Caco-2 (cell line): ENCODE results near the gene GGT7. TPM values are rescaled to one million over a fixed set of nuclear protein-coding genes. Genes with fewer than 3 reads are reported as not detected.

Source experiments
- BruUV-seq: library from RNA; stranded (reverse); fragments of 400-500 nt; replicated peaks from 2 replicates; lab custom pipeline; 2021; lab: Mats Ljungman, UMichigan
- CTCF ChIA-PET: fragments of 300-600 bp; sonication (Branson Sonifier 250); formaldehyde crosslinking; loops from one replicate; lab custom pipeline; 2022; ENCODE audit warnings: antibody characterized with exemption; lab: Charles Lee
- POLR2A ChIA-PET: fragments of 300-600 bp; sonication (Branson Sonifier 250); formaldehyde crosslinking; loops from one replicate; lab custom pipeline; 2022; ENCODE audit warnings: antibody characterized with exemption; lab: Charles Lee
- DNase-seq, 2 experiments: peaks; one replicate each; pipeline versions ENCODE4 v3.0.0 to v3.0.0-alpha.2; 2020 to 2022
- H3K27me3 ChIP-seq: replicated peaks from 2 replicates; pipeline ENCODE4 v1.6.0; 2011; ENCODE audit warnings: low read length; ENCODE audit not compliant: control insufficient read depth, insufficient read depth
- H3K36me3 ChIP-seq: 2 replicates; pipeline ENCODE4 v1.5.1; 2011; ENCODE audit warnings: low read length; ENCODE audit not compliant: control insufficient read depth, insufficient read depth
- H3K4me1 ChIP-seq: fragments of 250-450 bp; sonication (Bioruptor Pico); 2 replicates; pipeline ENCODE4 v1.5.1; 2020; ENCODE audit warnings: mild to moderate bottlenecking
- H3K4me3 ChIP-seq: 2 replicates; pipeline ENCODE4 v1.5.1; 2011; ENCODE audit warnings: low read depth, mild to moderate bottlenecking, control low read depth, low read length
- H3K9me3 ChIP-seq: fragments of 250-450 bp; sonication (Bioruptor Pico); 2 replicates; pipeline ENCODE4 v1.5.1; 2020; ENCODE audit warnings: mild to moderate bottlenecking, moderate library complexity
- H3K27ac Mint-ChIP-seq: one replicate; pipeline ENCODE4 v1.8.0; 2022; ENCODE audit warnings: mixed read lengths; ENCODE audit not compliant: unreplicated experiment
- H3K27me3 Mint-ChIP-seq: one replicate; pipeline ENCODE4 v1.8.0; 2022; ENCODE audit warnings: mixed read lengths; ENCODE audit not compliant: insufficient read depth, unreplicated experiment
- H3K36me3 Mint-ChIP-seq: one replicate; pipeline ENCODE4 v1.8.0; 2022; ENCODE audit warnings: mild to moderate bottlenecking, mixed read lengths; ENCODE audit not compliant: insufficient read depth, unreplicated experiment
- H3K4me1 Mint-ChIP-seq: one replicate; pipeline ENCODE4 v1.8.0; 2022; ENCODE audit warnings: low read depth, mixed read lengths; ENCODE audit not compliant: unreplicated experiment
- H3K4me3 Mint-ChIP-seq: one replicate; pipeline ENCODE4 v1.8.0; 2022; ENCODE audit warnings: mild to moderate bottlenecking, moderate library complexity, mixed read lengths; ENCODE audit not compliant: unreplicated experiment
- H3K9me3 Mint-ChIP-seq: one replicate; pipeline ENCODE4 v1.8.0; 2022; ENCODE audit warnings: mixed read lengths; ENCODE audit not compliant: unreplicated experiment
- intact Hi-C: fragments of 100-400 bp; cut with micrococcal nuclease; formaldehyde crosslinking; loops from one replicate; pipeline ENCODE4 v1.10.0; 2022; ENCODE audit not compliant: unreplicated experiment
- total RNA-seq: library from RNA; stranded (reverse); gene quantifications from 2 replicates; pipeline ENCODE4 v1.2.3, GENCODE V29; 2022
- TF ChIP-seq, protein P1 (sequence below), 2 experiments: fragments of 200-600 bp in 1 of 2; IDR thresholded peaks; 1 replicate in 1 of 2; 2 replicates in 1 of 2; pipeline versions ENCODE4 v1.5.1 to v1.8.0; 2011 to 2022; ENCODE audit warnings: antibody characterized with exemption in 1 of 2, control low read depth in 1 of 2, inconsistent platforms in 1 of 2, low read depth in 1 of 2, low read length in 1 of 2, mild to moderate bottlenecking in 1 of 2, moderate library complexity in 1 of 2; ENCODE audit not compliant: insufficient read depth in 1 of 2, severe bottlenecking in 1 of 2, unreplicated experiment in 1 of 2

Gene GGT7
- total RNA-seq, 1 experiment from 2014 or later, result 46.2 TPM

DNA sequence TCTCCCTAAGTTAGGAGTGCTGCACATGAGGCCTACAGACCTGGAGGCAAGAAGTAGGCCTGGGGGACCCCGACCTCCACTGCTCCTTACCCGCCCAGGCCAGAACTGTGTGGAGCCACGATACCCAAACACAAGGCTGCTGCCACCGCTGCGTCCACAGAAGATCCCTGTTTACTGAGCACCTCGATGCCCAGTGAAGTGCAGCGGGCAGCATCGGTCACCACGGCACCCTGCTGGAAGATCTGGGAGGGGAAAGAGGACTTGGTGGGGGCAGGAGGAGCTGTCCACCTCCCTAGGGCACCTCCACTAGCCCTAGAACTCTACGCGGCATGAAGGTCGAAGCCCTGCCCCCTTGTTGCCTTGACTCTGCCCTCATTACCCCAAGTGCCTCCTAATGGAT lies 9.9 kb downstream of the GGT7 start:
- Histone ChIP-seq H3K27me3 (no peaks in the 10 kb centered on the region), H3K4me1 (no peaks in the 10 kb centered on the region), H3K4me3 (no peak overlapping the region), H3K9me3 (no peaks in the 10 kb centered on the region), H3K36me3 (peaks cover 2% of the 10 kb centered on the region; the same call in 1 of the 2 replicates)
- no peaks in the 10 kb centered on the region for H3K9me3 Mint-ChIP-seq
- intact Hi-C loops, result no loop called here
- ChIA-PET POLR2A (interaction anchor here (0.6 to 0.7 kb wide), 3 partner anchors 13 to 765 kb away, joined by 3 to 7 read pairs (median 4); partner anchors contain the start of genes GSS and MYH7B), CTCF (interaction anchor here (0.6 to 1.0 kb wide), 2 partner anchors 13 to 441 kb away, joined by 3 to 5 read pairs; no protein-coding TSS in a partner anchor)
- H3K27me3 Mint-ChIP-seq, result no peaks in the 10 kb centered on the region
- H3K4me3 Mint-ChIP-seq, result no peak overlapping the region
- DNase-seq, result no peak
- H3K36me3 Mint-ChIP-seq, result no peaks in the 10 kb centered on the region
- no peak overlapping the region for H3K27ac Mint-ChIP-seq
- no TSS peak for BruUV-seq
- no peaks in the 10 kb centered on the region for H3K4me1 Mint-ChIP-seq
- TF ChIP-seq, protein P1, sequence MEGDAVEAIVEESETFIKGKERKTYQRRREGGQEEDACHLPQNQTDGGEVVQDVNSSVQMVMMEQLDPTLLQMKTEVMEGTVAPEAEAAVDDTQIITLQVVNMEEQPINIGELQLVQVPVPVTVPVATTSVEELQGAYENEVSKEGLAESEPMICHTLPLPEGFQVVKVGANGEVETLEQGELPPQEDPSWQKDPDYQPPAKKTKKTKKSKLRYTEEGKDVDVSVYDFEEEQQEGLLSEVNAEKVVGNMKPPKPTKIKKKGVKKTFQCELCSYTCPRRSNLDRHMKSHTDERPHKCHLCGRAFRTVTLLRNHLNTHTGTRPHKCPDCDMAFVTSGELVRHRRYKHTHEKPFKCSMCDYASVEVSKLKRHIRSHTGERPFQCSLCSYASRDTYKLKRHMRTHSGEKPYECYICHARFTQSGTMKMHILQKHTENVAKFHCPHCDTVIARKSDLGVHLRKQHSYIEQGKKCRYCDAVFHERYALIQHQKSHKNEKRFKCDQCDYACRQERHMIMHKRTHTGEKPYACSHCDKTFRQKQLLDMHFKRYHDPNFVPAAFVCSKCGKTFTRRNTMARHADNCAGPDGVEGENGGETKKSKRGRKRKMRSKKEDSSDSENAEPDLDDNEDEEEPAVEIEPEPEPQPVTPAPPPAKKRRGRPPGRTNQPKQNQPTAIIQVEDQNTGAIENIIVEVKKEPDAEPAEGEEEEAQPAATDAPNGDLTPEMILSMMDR (IDR thresholded peaks at IDR 0.05; ENCODE audit: insufficient read depth in 1 of 2, low read depth in 1 of 2, low read length in 1 of 2, severe bottlenecking in 1 of 2, unreplicated experiment in 1 of 2), result no peak

DNA sequence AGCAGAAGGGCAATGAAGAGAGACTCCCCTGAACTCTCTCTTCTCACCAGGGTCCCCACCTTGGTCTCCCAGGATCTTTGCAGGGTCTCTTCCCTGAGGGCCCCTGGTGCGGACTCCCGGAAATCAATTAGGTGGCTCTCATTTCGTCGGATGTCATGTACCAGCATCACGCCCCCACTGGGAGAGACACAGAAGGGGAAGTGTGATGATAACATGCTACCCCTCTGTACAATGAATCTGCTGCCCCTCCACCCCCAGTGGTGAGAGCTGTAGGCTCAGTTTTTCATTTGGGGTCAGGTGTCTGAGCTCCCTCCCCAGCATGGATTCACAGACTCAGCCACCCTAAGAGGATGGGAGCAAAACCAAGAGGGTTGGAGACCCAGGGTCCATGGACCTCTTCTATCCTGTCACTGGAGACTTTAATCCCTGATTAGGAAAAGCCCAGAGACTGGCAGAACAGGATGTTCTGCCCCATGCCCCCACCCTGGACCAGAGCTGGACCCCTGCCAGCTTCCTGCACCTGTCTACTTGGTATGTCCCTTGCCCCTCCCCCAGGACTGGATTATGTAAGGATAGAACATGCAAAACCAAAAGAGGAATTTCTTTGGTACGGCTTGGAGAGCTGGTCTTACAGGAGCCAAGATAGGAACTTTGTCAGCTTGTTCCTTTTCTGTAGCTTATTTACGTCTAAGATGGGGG lies 11.1 kb downstream of the GGT7 start:
- Histone ChIP-seq H3K9me3 (no peaks in the 10 kb centered on the region), H3K4me3 (no peak overlapping the region), H3K36me3 (peaks cover 3% of the 10 kb centered on the region; the same call in 1 of the 2 replicates), H3K27me3 (no peaks in the 10 kb centered on the region), H3K4me1 (no peaks in the 10 kb centered on the region)
- TF ChIP-seq, protein P1 (IDR thresholded peaks at IDR 0.05; ENCODE audit: insufficient read depth in 1 of 2, low read depth in 1 of 2, low read length in 1 of 2, severe bottlenecking in 1 of 2, unreplicated experiment in 1 of 2), result no peak
- Mint-ChIP-seq H3K27me3 (no peaks in the 10 kb centered on the region), H3K4me3 (no peak overlapping the region), H3K36me3 (peaks cover under 1% of the 10 kb centered on the region), H3K4me1 (no peaks in the 10 kb centered on the region), H3K9me3 (no peaks in the 10 kb centered on the region), H3K27ac (no peak overlapping the region)
- no TSS peak for BruUV-seq
- no peak for DNase-seq
- intact Hi-C loops, result no loop called here
- POLR2A ChIA-PET, result interaction anchor here (0.5 kb wide), 1 partner anchor 15 kb away, joined by 10 read pairs; the partner anchor contains the start of gene ACSS2
- CTCF ChIA-PET, result no interaction called here

DNA sequence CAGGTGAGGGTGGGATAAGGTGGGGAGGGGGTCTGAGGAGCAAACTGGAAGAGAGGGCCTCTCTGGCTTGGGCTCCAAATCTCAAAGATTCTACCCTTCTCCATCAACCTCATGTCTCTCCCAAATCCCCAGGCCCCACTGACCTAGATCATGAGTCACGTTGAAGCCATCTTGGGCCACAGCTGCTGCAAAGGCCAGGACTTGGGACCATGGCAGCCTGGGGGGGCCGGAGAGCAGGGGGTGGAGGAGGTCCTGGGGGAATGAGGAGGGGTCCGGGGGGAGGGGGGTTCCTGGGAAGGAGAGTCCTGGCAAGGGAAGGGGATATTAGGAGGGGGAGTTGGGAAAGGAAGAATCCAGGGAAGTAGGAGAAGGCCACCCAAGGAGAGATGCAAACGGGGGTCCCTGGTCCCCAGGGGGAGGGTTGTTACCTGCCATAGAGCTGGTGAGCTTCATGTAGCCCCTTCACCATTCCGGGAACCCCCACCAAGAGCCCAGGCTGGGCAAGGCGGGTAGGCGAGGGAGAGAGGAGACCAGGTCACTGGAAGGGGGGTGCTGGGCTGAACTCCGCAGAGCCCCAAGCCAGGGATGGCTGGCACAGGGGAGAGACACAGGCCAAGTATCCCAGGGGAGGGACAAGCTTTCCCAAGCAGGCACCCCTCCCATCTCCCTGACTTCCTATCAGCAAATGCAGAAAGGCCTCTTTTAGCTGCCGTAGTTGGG lies 12.7 kb downstream of the GGT7 start:
- Mint-ChIP-seq H3K36me3 (peaks cover 6% of the 10 kb centered on the region), H3K27ac (no peak overlapping the region), H3K27me3 (no peaks in the 10 kb centered on the region), H3K4me1 (no peaks in the 10 kb centered on the region), H3K4me3 (no peak overlapping the region), H3K9me3 (no peaks in the 10 kb centered on the region)
- ChIA-PET CTCF (no interaction called here), POLR2A (interaction anchor here (0.6 kb wide), 1 partner anchor 36 kb away, joined by 3 read pairs; no protein-coding TSS in a partner anchor)
- Histone ChIP-seq H3K36me3 (peaks cover 3% of the 10 kb centered on the region), H3K4me3 (no peak overlapping the region), H3K4me1 (no peaks in the 10 kb centered on the region), H3K27me3 (no peaks in the 10 kb centered on the region), H3K9me3 (no peaks in the 10 kb centered on the region)
- BruUV-seq, result no TSS peak
- TF ChIP-seq, protein P1 (IDR thresholded peaks at IDR 0.05; ENCODE audit: insufficient read depth in 1 of 2, low read depth in 1 of 2, low read length in 1 of 2, severe bottlenecking in 1 of 2, unreplicated experiment in 1 of 2), result no peak
- intact Hi-C loops, result no loop called here
- DNase-seq, result no peak
